Embryonic facial prominence (tissue), 1 donor: ENCODE results near the gene STOML1.
"Not testable (repeated sequence)": the region's sequence is repeated elsewhere in the genome, so short reads cannot be mapped to it uniquely, and the experiment has no call there.

ENCODE experiments used
- DNase-seq: peaks from one replicate; pipeline ENCODE4 v3.0.0-alpha.2; 2016; ENCODE audit errors: extremely low spot score

STOML1 gene

DNA sequence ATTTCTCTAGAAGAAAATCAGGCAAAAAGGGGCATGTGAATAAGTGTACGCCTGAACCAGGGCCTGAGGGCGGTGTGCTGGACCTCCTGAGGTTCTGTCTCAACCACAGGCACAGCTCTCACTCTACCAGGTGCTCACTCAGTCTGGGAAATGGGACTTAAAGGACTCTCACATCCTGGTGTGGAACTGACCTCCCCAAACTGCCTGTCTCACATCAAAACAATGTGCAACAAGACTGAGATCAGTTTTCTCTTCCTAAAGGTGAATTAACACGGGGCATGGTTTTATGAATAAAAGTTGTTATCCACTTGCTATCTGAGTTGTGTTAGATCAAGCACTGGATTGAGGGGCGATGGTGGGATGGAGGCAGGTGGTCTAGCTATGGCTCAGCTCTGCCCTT lies 4.8 kb downstream of the STOML1 start:
- DNase-seq, result no peak

GRCh38 chr15:73986776-73987056 lies 5.4 kb downstream of the STOML1 start:
- DNase-seq, result no peak

GRCh38 chr15:73986055-73986775 lies 5.9 kb downstream of the STOML1 start:
- no peak for DNase-seq

GRCh38 chr15:73985101-73985873 lies 6.8 kb downstream of the STOML1 start:
- no peak for DNase-seq

GRCh38 chr15:73984208-73984979 lies 7.7 kb downstream of the STOML1 start:
- no peak for DNase-seq

GRCh38 chr15:73983773-73984172 lies 8.3 kb downstream of the STOML1 start:
- no peak for DNase-seq

- no peak for DNase-seq
Observed at GRCh38 chr15:73983211-73983727, 8.8 kb downstream of the STOML1 start.

- peak; percentile 44 for DNase-seq
Observed at GRCh38 chr15:73982222-73982962, 9.7 kb downstream of the STOML1 start.

DNA sequence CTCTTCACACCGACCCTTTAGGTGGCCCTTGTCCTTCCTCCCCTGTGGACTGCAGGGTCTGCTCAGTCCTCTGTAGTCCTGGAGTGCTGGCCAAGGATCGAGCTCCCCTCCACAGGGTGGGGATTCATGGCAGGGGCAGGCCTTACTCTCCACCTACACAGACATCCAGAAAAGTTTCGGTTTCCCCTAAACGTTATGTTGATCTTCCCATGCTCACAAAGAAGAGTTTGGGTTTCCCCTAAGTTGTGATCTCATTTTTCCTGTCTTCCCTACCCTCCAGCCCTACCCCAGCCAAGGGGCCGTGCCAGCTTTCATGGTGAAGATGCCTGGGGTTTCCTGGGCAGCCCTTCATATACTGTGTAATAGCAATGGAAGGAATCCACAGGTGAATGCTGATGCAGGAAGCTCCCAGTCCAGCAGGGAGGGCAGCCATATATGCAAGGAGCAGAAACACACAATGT lies 10.3 kb downstream of the STOML1 start:
- DNase-seq, result no peak

DNA sequence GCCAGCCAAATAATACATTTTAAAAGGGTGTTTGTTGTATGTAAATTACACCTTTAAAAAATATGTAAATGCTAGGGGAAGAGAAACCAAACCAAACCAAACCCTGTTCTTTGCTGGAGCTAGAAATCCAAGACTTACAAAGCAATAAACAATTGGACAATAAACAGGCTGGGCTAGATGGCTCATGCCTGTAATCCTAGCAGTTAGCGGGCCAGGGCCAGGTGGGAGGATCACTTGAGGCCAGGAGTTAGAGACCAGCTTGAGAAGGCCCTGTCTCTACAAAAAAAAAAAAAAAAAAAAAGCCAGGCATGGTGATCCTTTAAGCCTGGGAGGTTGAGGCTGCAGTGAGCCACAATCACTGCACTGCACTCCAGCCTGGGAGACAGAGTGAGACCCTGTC lies 12.5 kb downstream of the STOML1 start:
- DNase-seq, result no peak

DNA sequence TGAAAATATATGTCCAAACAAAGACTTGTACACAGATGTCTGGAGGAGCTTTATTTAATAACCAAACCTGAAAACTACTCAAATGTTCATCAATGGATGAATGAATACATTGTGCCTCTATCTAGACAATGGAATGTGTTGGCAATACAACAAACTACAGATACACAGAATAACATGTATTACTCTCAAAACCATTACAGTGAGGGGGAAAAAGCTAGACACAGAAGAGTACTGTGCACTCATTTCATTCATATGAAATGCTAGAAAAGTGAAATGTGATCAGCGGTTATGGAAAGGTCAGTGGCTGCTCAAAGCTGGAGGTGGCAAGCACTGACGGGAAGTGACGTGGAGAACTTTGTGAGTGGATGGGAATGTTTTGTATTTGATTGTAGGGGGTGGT lies 13.2 kb downstream of the STOML1 start:
- no peak for DNase-seq

GRCh38 chr15:73975440-73976125 lies 16.5 kb downstream of the STOML1 start:
- DNase-seq, result not testable (repeated sequence)

DNA sequence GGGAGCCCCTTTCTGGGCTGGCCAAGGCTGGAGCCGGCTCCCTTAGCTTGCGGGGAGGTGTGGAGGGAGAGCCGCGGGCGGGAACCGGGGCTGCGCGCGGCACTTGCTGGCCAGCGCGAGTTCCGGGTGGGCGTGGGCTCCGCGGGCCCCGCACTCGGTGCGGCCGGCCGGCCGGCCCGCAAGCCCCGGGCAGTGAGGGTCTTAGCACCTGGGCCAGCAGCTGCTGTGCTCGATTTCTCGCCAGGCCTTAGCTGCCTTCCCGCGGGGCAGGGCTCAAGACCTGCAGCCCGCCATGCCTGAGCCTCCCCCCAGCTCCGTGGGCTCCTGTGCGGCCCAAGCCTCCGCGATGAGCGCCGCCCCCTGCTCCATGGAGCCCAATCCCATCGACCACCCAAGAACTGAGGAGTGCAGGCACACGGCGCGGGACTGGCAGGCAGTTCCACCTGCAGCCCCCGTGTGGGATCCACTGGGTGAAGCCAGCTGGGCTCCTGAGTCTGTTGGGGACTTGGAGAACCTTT lies 18.4 kb downstream of the STOML1 start:
- DNase-seq, result not testable (repeated sequence)

- DNase-seq, result peak; percentile 48
Observed at GRCh38 chr15:73972984-73973682, 19.0 kb downstream of the STOML1 start.

- DNase-seq, result no peak
Observed at GRCh38 chr15:73969151-73969759, 22.8 kb downstream of the STOML1 start.

DNA sequence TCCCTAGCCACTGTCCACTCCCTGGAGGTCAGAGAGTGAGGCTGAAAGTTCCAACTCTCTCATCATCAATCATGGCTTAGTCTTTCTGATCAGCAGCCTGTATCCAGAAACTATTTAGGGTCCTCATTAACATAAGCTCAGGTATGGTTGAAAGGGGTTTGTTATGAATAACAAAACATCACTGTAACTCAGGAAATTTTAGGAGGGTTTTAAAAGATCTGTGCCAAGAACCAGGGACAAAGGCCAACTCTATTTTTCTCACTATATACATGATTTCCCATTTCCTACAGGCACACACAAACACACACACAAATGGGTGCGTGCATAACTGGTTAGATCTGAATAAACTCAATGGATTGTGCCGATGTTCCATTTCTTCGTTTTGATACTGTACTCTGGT lies 23.6 kb downstream of the STOML1 start:
- DNase-seq, result no peak

- DNase-seq, result no peak
Observed at GRCh38 chr15:73965758-73966113, 26.4 kb downstream of the STOML1 start.

- no peak for DNase-seq
Observed at GRCh38 chr15:73965094-73965757, 26.9 kb downstream of the STOML1 start.

- DNase-seq, result no peak
Observed at GRCh38 chr15:73964736-73965093, 27.4 kb downstream of the STOML1 start.
